ENCODE data around the gene ANKFN1.

The ANKFN1 gene

GRCh38 chr17:56290802-56291118 is 137.5 kb downstream of the ANKFN1 start:
- DNase-seq (ENCODE audit: low spot score) = no peak

DNA sequence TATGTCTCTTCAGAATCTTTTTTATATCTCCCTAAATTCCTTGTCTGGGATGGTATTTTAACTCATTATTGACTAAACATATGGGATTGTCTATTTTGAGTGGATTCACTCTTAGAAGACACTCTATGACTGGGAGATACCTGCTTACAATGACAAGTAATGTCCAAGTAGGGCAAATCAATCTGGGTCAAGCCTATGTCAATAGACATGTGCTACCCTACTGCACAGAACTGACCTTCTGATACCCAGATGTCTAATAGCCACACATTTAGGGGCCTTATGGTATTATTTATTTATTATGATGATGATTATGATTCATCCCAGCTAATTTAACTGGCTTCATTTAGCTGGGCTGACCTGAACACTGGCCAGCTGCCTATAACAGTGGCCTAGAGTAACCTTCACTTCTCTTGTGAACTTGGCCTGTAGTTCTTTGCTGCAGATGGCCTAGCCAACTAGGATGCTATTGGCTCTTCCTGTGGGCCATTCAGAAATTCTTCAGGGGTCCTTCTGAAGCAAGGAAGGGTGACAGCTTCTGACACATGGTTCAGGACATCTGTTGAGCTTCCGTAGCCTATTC is 138.0 kb downstream of the ANKFN1 start:
- no peak for DNase-seq (ENCODE audit: low spot score)

DNA sequence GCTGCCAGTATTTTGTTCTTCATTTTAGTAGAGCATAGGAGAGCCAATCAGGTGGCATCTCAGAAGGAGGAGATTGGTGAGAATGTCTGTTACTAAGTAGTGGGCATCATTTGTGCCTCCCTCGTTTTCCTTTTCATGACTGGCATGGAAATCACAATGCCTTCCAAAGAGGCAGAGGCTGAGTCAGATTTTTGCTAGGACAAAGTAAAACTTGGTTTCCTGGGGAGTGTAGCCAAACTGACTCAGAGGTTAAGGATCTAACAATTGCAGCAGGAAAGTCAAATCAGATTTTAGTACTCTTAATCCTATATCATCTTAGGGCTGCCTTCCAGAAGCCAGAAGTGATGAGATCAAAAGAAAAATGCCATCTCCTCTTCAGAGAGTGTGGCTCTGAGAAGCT is 138.7 kb downstream of the ANKFN1 start:
- no peak for DNase-seq (ENCODE audit: low spot score)

DNA sequence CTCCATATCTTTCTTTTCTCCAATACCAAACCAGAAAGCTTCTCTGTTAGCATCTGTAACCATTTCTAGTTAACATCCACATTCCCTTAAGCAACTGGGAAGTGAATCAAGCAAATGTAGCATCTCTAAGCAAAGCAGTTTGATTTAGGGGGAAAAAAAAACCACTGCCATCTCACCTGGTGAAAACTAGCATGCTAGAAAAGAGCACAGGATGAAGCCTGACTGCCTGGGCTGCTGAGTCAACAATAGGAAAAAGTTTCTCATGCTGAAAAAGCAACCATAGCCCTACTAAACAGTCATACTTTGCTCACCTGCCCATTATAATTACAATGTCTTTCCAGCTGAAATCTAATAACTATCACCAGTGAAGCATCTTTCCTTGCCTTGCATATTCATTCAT is 139.3 kb downstream of the ANKFN1 start:
- no peak for DNase-seq (ENCODE audit: low spot score)

DNA sequence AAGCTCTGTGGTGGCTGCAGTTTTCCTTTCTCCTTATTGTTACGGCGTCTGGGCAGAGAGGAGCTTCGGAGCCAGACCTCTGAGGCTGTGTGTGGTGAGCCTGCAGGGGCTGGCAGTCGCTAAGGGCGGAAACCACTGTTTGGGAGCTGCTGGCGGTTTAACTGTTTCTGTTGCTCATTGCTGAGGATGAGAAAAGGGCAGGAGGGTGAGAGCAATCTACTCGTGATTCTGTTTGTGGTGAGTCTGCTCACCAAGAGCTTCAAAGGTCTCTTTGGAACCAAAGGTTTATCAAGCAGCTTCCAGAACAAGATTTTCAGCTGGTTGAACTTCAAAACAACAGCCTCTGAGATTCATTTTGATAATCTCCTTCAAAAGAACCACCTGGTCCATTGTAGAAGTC is 143.9 kb downstream of the ANKFN1 start:
- no peak for DNase-seq (ENCODE audit: low spot score)

DNA sequence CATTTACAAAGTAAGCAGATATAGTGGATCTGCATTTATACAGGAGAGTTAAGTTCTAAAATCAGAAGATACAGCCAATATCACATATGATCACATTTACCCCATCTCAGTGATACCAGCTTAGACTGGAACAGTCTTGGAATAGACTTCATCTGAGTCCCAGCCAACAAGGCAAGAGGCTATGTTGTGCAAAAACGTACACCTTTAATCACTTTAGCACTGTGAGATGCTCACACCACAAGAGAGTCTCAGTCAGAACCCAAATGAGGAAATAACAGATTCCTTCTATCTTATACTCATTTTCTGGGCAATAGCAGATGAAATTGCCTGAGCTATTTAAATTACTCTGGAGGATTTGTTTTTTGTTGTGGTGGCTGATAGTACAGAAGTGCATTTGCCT is 145.6 kb downstream of the ANKFN1 start:
- DNase-seq (ENCODE audit: low spot score) = no peak

DNA sequence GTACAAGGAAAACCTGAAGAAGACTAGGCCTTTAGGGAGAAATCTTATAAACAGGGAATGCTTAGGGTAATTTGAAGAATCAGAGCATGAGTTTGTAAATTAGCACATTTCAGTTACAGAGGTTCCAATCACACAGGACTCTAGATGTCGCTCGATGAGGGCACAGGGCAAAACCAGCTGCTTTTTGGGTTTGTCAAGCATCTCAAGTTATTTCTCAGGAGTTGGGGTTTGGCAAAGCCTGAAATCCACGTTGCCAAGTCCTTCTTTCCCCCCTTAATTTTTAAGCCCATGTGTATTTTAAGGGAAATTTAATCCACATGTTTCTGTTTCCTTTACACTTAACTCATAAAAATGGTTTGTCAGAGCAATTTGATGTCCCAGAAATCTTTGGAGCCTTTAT is 146.9 kb downstream of the ANKFN1 start:
- DNase-seq (ENCODE audit: low spot score) = no peak

GRCh38 chr17:56305007-56305406 is 151.7 kb downstream of the ANKFN1 start:
- no peak for DNase-seq (ENCODE audit: low spot score)

- DNase-seq (ENCODE audit: low spot score) = no peak
Measured at GRCh38 chr17:56309897-56310296, 156.6 kb downstream of the ANKFN1 start.

GRCh38 chr17:56310782-56311181 is 157.5 kb downstream of the ANKFN1 start:
- no peak for DNase-seq (ENCODE audit: low spot score)

DNA sequence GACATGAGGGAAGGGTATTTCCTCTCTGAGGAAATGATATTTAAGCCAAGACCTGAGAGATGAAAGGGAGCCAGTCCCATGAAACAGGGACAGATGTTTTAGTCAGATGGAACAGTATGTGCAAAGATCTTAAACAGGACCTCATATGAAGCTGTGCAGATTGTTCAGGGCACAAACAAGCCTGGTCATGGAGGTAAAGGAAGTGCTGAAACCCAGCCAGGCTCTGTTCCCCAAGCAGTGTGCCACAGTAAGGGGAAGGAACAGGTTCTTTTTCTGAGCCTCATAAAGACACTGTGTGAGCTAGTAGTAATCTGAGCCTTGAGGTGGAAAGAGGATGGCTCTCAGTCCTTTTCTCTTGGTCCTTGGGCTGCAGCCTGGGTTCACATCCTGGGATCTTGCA is 159.9 kb downstream of the ANKFN1 start:
- no peak for DNase-seq (ENCODE audit: low spot score)

DNA sequence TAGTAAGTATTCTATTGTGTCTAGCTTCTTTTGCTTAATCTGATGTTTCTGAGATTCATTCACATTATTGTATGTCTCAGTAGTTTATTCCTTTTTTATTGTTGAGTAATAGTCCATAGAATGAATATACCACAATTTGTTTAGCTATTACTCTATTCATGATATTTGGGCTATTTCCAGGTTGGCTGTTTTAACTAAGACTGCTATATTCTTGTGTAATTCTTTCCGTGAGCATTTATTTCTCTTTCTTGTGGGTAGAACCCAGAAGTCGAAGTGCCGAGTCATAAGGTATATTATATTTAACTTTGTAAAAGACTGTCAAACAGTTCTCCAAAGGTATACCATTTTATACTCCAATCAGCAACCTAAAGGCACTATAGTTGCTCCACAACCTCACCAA is 160.8 kb downstream of the ANKFN1 start:
- DNase-seq (ENCODE audit: low spot score) = no peak

GRCh38 chr17:56314984-56315602 is 161.8 kb downstream of the ANKFN1 start:
- DNase-seq (ENCODE audit: low spot score) = no peak

- DNase-seq (ENCODE audit: low spot score) = no peak
Measured at GRCh38 chr17:56316604-56317003, 163.3 kb downstream of the ANKFN1 start.

DNA sequence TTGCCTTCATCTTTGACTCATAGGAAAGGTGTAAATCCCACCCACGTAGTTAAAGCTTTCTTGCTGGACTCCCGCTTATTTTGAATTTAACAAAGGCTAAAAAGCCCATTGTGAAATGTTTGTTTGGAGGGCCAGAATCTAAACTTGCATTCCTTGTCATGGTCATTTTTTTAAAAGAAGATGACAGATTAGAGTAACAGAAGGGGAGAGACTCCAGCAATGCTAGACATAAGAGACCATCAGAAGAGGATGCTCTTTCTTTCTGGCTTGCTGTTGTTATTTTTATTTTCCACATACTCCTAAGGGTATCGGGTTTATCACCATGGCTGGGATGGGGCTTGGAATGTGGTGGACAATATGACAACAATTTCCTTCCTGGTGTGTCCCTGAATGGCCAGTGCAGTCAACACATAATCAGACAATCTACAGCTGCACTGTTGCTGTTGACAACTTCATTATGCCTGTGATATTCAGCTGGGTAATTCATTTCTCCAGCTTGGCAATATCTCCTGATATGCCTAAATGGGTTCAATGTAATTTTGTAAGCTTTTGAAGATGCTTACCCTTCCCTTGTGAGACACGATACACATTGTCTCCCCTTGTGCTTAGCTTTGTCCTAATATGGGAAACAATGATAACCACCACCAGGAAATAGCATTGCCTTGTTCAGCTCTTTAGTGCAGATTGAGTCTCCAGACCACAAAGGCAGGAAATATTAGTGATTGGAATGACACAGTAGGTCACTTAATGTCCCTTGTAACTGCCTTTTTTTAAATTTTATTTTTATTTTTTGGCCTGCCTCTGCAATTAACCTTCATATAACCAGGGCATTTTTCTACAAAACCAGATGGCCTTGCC is 164.3 kb downstream of the ANKFN1 start:
- no peak for DNase-seq (ENCODE audit: low spot score)

DNA sequence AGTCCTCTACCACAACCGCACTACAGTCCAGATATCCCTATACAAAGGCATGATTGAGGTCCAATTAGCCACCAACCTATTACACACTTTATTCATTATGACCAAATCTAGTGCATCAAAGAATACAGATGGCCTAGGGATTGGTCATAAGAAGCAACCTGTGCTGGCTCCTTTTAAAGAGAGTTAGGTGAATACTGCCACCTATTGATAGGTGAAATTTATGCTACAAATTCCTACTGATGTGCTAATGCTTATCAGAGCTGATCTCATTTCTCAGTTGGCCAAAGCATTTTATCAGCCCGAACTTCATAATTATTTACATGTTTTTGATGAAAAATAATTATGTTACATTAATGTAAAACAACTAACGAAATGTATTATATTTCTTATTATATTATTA is 166.3 kb downstream of the ANKFN1 start:
- DNase-seq (ENCODE audit: low spot score) = no peak

- DNase-seq (ENCODE audit: low spot score) = no peak
Measured at GRCh38 chr17:56320443-56320842, 167.2 kb downstream of the ANKFN1 start.

- DNase-seq (ENCODE audit: low spot score) = no peak
Measured at GRCh38 chr17:56322991-56323390, 169.7 kb downstream of the ANKFN1 start.

DNA sequence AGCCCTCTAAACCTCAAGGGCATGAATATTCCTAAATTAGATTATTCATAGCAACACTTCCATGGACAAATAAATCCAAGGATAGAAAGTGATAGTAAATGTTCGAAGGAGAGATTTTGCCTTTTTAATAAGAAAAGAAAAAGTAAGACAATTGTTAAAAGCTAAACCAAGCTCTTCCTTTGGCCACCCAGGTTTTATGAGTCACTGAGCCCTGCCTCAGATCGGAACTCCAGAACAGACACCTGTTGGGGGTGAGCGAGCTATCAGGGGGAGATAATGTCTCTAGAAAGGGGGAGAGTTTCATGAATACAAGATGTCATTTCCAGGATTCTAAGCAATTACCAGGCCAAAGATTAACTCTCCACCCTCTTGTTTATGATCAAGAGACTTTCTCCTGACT is 171.4 kb downstream of the ANKFN1 start:
- no peak for DNase-seq (ENCODE audit: low spot score)

GRCh38 chr17:56325313-56326000 is 172.2 kb downstream of the ANKFN1 start:
- no peak for DNase-seq (ENCODE audit: low spot score)

- no peak for DNase-seq (ENCODE audit: low spot score)
Measured at GRCh38 chr17:56326001-56326359, 172.7 kb downstream of the ANKFN1 start.

DNA sequence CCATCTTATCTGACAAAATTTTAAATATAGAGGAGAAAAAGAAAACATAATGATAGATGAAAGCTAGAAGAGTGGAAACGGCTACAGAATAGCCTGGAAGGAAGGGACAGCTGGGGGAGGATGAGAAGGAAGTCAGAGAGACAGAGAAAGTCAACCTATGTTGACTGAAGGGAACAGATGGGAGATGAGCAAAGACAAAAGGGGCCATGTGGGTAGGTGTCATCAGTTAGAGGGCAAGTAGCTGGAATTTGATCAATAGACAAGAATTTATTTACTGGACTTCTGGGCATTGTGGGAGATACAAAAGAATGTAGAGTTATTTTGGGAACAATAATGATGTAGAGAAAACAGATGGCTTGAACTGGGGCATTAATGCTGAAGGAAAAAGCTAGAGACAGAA is 194.4 kb downstream of the ANKFN1 start:
- no peak for DNase-seq (ENCODE audit: low spot score)

DNA sequence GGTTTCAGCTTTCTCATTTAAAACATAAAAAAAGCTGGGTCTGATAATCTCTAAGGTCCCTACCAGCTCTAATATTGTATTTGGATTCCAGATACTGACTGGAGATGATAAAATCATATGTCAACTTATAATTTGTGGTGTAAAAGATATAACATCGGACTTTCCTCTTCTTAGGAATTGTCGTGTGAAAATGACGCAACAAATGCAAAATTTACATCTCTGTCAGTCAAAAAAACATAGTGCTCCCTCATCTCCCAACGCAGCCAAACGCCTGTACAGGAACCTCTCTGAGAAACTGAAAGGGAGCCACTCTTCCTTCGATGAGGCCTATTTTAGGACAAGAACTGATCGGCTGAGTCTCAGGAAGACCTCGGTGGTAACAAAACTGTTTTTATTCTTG is 197.3 kb downstream of the ANKFN1 start:
- no peak for DNase-seq (ENCODE audit: low spot score)

Measured in CD4-positive, alpha-beta T cell treated with Interleukin-15 for 4 hours (primary cell).